Neural cell (in vitro differentiated cells): Measurements from ENCODE around the gene CAST.

ENCODE experiments used
- EP300 ChIP-seq: fragments of 450-650 bp; conservative IDR thresholded peaks from 2 replicates; pipeline ENCODE4 v1.6.1; 2014; ENCODE audit warnings: antibody characterized with exemption, mild to moderate bottlenecking, moderate library complexity; ENCODE audit not compliant: poor library complexity, severe bottlenecking
- EZH2 ChIP-seq: fragments of 200-600, 300-800 bp; shearing (Covaris generic), sonication (generic); IDR thresholded peaks from 2 replicates; pipeline ENCODE4 v1.6.1; 2014; ENCODE audit warnings: antibody characterized with exemption, low read length, borderline replicate concordance, mild to moderate bottlenecking; ENCODE audit not compliant: insufficient read depth, poor library complexity, severe bottlenecking
- POLR2AphosphoS5 ChIP-seq: IDR thresholded peaks from 2 replicates; pipeline ENCODE4 v1.6.1; 2012
- RAD21 ChIP-seq: fragments of 450-650 bp; conservative IDR thresholded peaks from 2 replicates; pipeline ENCODE4 v1.6.1; 2014; ENCODE audit warnings: antibody characterized with exemption, mild to moderate bottlenecking, moderate library complexity
- REST ChIP-seq: IDR thresholded peaks from 2 replicates; pipeline ENCODE4 v1.6.1; 2012; ENCODE audit warnings: borderline replicate concordance
- TF ChIP-seq, protein P1 (sequence below): fragments of 450-650 bp; IDR thresholded peaks from 2 replicates; pipeline ENCODE4 v1.5.1; 2014; ENCODE audit warnings: antibody characterized with exemption, mild to moderate bottlenecking, moderate library complexity; ENCODE audit not compliant: poor library complexity, severe bottlenecking

DNA sequence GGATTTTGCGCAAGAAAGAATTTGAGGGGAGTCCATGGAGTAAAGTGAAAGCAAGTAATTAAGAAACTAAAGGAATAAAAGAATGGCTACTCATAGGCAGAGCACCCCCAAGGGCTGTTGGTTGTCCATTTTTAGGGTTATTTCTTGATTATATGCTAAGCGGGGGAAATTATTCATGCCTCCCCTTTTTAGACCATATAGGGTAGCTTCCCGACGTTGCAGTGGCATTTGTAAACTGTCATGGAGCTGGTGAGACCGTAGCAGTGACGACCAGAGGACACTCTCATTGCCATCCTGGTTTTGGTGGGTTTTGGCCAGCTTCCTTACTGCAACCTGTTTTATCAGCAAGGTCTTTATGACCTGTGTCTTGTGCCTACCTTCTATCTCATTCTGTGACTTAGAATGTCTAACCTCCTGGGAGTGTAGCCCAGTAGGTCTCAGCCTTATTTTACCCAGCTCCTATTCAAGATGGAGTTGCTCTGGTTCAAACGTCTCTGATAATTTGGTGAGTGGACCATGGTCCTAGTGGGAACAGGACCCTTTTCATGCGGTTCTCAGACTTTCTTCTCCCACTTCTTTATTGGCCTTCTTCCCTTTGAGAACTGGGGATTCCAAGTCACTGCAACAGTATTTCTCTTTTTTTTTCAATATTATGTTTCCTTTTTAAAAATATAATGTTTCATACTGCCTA lies 146.8 kb downstream of the CAST start:
- TF ChIP-seq, protein P1, sequence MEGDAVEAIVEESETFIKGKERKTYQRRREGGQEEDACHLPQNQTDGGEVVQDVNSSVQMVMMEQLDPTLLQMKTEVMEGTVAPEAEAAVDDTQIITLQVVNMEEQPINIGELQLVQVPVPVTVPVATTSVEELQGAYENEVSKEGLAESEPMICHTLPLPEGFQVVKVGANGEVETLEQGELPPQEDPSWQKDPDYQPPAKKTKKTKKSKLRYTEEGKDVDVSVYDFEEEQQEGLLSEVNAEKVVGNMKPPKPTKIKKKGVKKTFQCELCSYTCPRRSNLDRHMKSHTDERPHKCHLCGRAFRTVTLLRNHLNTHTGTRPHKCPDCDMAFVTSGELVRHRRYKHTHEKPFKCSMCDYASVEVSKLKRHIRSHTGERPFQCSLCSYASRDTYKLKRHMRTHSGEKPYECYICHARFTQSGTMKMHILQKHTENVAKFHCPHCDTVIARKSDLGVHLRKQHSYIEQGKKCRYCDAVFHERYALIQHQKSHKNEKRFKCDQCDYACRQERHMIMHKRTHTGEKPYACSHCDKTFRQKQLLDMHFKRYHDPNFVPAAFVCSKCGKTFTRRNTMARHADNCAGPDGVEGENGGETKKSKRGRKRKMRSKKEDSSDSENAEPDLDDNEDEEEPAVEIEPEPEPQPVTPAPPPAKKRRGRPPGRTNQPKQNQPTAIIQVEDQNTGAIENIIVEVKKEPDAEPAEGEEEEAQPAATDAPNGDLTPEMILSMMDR: no peak
- no peak for TF ChIP-seq REST
- no peak for TF ChIP-seq EZH2
- TF ChIP-seq EP300: no peak
- TF ChIP-seq POLR2AphosphoS5: no peak
- TF ChIP-seq RAD21: no peak
